Breast epithelium (tissue), 3 donors: ENCODE results near the gene MRTFB.

ENCODE experiments used
- POLR2A ChIP-seq: fragments of 450-650 bp; IDR thresholded peaks from one replicate; pipeline ENCODE4 v1.6.1; 2016; ENCODE audit warnings: antibody characterized with exemption, mild to moderate bottlenecking, moderate library complexity
- POLR2AphosphoS5 ChIP-seq, 3 donors: sonication (generic); formaldehyde crosslinking; IDR thresholded peaks; one replicate each; pipeline ENCODE4 v1.6.1; 2017; ENCODE audit warnings: antibody characterized with exemption in 3 of 3
- TF ChIP-seq, protein P1 (sequence below), 3 donors: fragments of 450-650 bp; IDR thresholded peaks; one replicate each; pipeline ENCODE4 v1.5.1; 2016 to 2017; ENCODE audit warnings: antibody characterized with exemption in 3 of 3, mild to moderate bottlenecking in 3 of 3, moderate library complexity in 3 of 3

DNA sequence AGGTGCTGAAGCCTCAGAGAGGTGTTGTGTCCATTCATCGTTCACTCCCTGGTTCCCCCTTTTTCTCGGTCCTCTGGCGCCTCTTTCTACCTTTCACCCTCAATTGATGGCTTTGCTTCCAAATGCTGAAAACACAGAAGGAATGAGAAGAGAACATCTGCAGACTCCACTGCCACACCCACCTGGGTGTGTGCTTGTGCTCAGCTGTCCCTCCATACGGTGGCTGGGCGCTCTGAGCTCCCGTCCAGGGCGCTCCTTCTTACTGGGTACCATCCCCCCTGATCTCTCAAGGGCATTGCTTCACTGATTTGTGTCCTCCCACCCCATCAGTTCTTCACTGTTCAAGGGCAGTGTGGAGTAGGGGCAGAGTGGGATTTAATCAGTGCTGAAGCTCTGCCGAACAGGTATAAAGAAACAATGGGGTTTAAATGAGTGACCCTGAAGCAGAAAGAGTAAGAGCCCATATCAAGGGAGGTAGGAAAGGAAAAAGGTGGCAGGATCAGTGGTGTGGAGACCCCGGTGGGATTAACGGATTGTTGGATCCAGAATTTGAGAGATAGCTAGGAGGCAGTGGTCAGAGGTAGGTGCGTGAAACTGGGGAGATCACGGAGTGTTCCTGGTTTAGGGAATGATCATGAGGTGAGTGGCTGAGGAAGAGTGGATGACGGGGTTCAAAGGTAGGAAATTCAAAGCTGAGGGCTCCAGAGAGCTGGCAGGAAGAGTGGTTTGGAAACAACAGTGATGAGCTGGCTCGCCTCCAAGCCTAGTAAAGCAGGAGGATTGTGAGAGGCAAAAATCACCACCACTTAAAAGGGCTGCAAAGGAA, 40.8 kb downstream of the MRTFB start:
- TF ChIP-seq, protein P1, sequence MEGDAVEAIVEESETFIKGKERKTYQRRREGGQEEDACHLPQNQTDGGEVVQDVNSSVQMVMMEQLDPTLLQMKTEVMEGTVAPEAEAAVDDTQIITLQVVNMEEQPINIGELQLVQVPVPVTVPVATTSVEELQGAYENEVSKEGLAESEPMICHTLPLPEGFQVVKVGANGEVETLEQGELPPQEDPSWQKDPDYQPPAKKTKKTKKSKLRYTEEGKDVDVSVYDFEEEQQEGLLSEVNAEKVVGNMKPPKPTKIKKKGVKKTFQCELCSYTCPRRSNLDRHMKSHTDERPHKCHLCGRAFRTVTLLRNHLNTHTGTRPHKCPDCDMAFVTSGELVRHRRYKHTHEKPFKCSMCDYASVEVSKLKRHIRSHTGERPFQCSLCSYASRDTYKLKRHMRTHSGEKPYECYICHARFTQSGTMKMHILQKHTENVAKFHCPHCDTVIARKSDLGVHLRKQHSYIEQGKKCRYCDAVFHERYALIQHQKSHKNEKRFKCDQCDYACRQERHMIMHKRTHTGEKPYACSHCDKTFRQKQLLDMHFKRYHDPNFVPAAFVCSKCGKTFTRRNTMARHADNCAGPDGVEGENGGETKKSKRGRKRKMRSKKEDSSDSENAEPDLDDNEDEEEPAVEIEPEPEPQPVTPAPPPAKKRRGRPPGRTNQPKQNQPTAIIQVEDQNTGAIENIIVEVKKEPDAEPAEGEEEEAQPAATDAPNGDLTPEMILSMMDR (IDR thresholded peaks at IDR 0.05): no peak
- TF ChIP-seq POLR2A (no peak), POLR2AphosphoS5 (IDR thresholded peaks at IDR 0.05) (no peak)
